Measurements from ENCODE around the gene STAT5B.
A peak's percentile ranks its signal among the peaks of the same experiment; 100 is the strongest.
"Not testable (repeated sequence)": the region's sequence is repeated elsewhere in the genome, so short reads cannot be mapped to it uniquely, and the experiment has no call there.

Gene STAT5B

GRCh38 chr17:42276359-42276608, at the start of gene STAT5B:
TSS of gene STAT5B (minus strand) at chr17:42276391. CDS start at chr17:42232127, 44,264 bp downstream.
- no peak for FAIRE-seq

GRCh38 chr17:42325026-42325425, 48.8 kb upstream of the STAT5B start:
- FAIRE-seq: no peak

DNA sequence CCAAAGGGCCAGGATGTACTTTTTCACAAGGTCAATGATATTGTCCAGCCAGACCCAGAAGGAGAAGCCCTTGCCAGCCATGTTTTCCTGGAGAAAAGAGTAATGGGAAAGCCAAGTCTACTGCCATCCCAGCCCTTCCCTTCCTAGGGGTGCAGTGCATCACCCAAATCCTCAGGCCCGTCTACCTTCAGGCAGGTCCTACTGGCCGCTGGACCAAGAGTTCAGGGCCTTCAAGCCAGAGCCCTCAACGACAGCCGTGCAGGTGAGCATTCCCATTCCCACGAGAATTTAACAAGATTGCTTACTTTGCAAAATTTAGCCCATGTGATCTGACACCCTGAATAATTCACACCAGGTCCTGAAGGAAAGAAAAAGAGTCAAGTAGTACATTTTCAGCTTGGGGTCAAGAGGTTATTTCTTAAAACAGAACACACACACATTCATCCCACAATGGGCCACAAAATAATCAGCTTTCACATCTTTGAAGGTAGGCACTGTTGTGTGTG, 47.1 kb upstream of the STAT5B start:
- FAIRE-seq: no peak

GRCh38 chr17:42322382-42323267, 46.4 kb upstream of the STAT5B start:
- no peak for FAIRE-seq

- no peak for FAIRE-seq
Measured at GRCh38 chr17:42321555-42321954, 45.4 kb upstream of the STAT5B start.

DNA sequence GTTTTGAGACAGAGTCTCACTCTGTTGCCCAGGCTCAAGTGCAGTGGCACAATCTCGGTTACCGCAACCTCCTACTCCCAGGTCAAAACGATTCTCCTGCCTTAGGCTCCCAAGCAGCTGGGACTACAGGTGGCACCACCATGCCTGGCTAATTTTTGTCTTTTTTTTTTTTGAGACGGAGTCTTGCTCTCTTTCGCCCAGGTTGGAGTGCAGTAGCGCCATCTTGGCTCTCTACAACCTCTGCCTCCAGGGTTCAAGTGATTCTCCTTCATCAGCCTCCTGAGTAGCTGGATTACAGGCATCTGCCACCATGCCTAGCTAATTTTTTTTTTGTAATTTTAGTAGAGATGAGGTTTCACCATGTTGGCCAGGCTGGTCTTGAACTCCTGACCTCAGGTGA, 41.8 kb upstream of the STAT5B start:
- FAIRE-seq: not testable (repeated sequence)

DNA sequence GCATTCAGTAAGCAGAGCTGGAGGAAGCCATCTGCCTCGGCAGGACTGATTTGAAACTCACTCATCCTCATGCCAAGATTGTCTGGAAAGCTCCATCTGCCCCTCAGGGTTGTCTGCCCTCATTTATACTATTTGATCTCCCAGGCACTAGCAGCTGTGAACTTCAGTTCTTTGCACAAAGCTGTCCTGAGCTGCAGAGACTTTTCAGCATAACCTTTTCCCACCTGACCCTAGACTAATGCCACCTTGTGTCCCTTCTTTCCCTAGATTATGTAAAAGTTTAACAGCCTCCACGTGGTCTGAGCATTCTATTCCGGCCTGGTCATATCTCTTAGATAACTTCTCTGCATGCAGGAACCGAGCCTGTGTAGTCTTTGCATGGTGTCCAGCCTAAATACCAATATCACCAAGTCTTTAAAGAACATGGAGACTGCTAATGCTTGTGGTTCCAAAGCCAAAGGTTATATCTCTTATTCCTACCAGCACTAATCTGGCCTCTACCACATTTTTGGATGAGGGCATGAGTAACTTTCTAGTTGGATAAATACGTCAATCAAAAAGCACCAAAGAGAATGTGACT, 41.2 kb upstream of the STAT5B start:
- no peak for FAIRE-seq

- no peak for FAIRE-seq
Measured at GRCh38 chr17:42316755-42317154, 40.6 kb upstream of the STAT5B start.

- FAIRE-seq: no peak
Measured at GRCh38 chr17:42315402-42316156, 39.4 kb upstream of the STAT5B start.

DNA sequence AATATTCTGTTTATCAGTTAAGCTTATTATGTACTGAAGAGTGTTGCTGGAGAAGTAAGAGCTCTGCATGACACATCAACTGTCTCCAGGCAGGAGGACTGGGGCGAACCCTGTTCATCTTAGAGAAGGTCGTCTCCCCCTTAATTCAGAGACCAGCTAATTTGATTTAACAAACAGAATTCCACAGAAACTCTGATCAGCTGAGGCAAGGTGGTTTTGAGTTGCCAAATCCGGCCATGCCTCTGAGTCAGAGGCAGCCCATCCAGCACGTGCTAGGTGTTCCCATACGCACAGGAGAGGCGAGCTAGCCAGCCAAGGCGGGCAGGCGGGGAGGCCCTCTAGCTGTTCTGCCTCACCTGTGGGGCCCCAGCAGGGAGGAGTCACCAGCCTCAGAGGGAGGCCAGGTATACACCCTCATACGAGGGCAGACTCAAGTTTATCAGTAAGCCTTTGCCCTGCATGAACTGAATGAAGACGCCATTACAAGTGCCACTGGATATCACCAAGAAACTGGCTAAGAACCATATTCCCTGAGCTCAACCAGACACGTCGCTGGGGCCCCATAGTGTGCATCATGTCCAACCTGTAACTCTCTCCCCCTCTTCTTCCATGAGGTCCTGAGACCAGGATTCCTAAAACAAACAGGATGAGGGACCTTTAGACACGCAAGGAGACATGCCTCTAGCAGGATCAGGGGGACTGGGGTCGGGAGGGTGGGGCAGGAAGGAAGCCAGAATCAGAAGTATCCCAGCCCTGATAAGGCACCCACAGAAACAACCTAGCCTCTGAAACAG, 37.8 kb upstream of the STAT5B start:
- FAIRE-seq: no peak

- FAIRE-seq: no peak
Measured at GRCh38 chr17:42313389-42313772, 37.2 kb upstream of the STAT5B start.

- FAIRE-seq: no peak
Measured at GRCh38 chr17:42312285-42313130, 36.3 kb upstream of the STAT5B start.

GRCh38 chr17:42312035-42312284, 35.8 kb upstream of the STAT5B start:
- FAIRE-seq: no peak

- peak; percentile 43 for FAIRE-seq
Measured at GRCh38 chr17:42311240-42312034, 35.2 kb upstream of the STAT5B start.

GRCh38 chr17:42310787-42311215, 34.6 kb upstream of the STAT5B start:
- FAIRE-seq: no peak

DNA sequence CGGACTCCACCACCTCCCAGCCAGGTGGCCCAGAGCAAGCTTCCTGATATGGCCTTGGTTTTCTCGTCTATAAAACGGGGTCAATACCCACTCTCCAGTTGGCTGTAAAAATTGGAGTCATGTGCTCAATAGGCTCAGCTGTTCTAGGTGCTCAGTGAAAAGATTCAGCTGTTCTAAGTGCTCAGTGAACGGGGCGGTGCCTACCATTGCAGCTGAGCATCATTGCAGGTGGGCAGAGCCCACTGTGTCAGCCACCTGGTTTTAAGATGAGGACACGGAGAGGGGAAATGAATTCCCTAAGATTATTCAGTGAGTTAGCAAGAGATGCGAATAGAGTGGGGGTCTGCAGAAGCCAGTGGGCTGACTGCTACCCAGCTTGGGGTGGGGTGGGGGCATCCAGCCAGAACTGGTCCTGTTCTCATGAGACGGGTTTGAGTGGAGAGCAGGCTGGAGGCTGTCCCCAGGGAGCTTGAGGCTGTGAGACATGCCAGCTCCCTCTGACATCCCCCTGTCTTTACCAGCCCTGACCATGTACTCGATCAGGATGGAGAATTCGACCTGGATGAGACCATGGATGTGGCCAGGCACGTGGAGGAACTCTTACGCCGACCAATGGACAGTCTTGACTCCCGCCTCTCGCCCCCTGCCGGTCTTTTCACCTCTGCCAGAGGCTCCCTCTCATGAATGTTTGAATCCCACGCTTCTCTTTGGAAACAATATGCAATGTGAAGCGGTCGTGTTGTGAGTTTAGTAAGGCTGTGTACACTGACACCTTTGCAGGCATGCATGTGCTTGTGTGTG, 34.0 kb upstream of the STAT5B start:
- FAIRE-seq: no peak

DNA sequence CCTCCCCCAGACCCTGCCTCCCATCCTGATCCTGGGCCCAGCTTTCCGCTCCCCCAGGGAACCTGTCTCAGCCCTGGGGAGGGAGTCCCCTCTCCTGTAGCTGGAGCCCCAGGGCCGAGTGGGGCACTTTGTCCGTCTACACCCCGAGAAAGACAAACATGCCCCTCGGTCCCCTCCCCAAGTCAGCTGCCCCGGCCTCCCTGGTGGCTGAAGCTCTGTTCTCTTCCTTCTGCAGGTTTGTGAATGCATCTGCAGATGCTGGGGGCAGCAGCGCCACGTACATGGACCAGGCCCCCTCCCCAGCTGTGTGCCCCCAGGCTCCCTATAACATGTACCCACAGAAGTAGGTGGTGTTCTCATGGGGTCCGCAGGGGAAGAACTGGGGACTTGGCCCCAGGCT, 33.0 kb upstream of the STAT5B start:
- no peak for FAIRE-seq

DNA sequence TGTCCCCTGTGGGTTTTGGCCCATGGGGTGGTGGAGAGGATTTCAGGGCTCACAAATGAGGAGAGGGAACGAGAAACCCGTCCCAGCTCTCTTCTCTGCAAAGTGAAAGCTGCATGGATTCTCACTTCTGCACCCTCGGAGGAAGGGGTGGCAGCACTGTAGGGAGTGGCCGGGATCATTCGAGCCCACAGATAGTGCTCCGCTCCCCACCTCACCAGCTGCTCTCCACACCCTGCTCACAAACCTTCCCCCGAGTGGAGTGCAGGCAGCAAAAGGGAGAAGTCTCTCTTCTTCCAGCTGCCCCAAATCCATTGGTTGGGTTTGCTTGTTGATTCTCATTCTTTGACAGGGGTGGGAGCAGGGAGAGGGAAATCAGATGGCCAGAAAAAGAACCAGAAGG, 32.3 kb upstream of the STAT5B start:
- FAIRE-seq: no peak

DNA sequence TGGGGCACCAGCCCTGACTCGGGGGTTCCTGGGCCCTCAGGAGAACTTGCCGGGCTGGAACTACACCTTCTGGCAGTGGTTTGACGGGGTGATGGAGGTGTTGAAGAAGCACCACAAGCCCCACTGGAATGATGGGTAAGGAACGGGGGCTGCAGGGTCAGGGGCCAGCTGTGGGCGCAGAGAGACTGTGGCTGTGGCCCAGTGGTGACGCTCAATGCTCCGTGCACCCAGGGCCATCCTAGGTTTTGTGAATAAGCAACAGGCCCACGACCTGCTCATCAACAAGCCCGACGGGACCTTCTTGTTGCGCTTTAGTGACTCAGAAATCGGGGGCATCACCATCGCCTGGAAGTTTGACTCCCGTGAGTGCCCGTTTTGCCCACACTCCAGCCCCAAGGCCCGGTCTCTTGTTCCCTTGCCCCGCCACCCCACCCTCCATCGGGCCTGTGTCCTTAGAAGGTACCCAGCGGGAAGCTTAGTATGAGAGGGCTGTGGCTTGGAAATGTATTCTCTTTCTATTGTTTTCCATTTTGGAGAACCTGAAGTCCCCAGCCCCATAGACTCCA, 31.3 kb upstream of the STAT5B start:
- no peak for FAIRE-seq

GRCh38 chr17:42306385-42306667, 30.1 kb upstream of the STAT5B start:
- no peak for FAIRE-seq
